Spleen (tissue), 7 donors: ENCODE results near the gene WARS2.

Experiments
- CTCF ChIP-seq, 11 experiments: fragments of 200-600 bp in 7 of 11; fragments of 450-650 bp in 4 of 11; sonication (generic) in 4 of 11; IDR thresholded peaks in 8 of 11; conservative IDR thresholded peaks in 3 of 11; 1 replicate in 7 of 11; 2 replicates in 4 of 11; pipeline versions ENCODE4 v1.4.0 to v1.8.0; 2016 to 2021; ENCODE audit warnings: antibody characterized with exemption in 11 of 11, inconsistent platforms in 4 of 11, mild to moderate bottlenecking in 1 of 11
- POLR2A ChIP-seq, 3 donors: fragments of 450-650 bp; IDR thresholded peaks; one replicate each; pipeline ENCODE4 v1.5.1; 2017; ENCODE audit warnings: antibody characterized with exemption in 3 of 3, mild to moderate bottlenecking in 1 of 3
- donor health status: DM: no; HTN: no; CAD: no; lungs with moderate emphysema.
- donor health status: DM: no; HTN: no; CAD: no.
- donor health status: DM: no; HTN: no; CAD: no.

GRCh38 chr1:119002028-119002686 is 138.3 kb downstream of the WARS2 start:
- TF ChIP-seq CTCF (IDR thresholded peaks at IDR 0.05 in 8 of 11, conservative IDR thresholded peaks at IDR 0.05 in 3 of 11) = no peak
- TF ChIP-seq POLR2A (IDR thresholded peaks at IDR 0.05) = no peak
